Pancreas (tissue), 10 donors: ENCODE measurements around the gene MRPL33. TPM values are rescaled to one million over a fixed set of nuclear protein-coding genes. Genes with fewer than 3 reads are reported as not detected.

Experiments
- ATAC-seq, 4 donors: fragments of 200-7000 bp; cut with Tn5 transposase; one replicate each; pipeline versions ENCODE4 v1.8.0 to v1.9.1; 2020; ENCODE audit warnings: mild to moderate bottlenecking in 4 of 4, moderate library complexity in 4 of 4
- DNase-seq, 6 donors: peaks; one replicate each; pipeline ENCODE4 v3.0.0-alpha.2; 2020
- FAIRE-seq: peaks from 2 replicates; lab custom pipeline; 2012; peaks lifted over from hg19 to GRCh38; lab: Jason Lieb, UNC
- H3K27ac ChIP-seq, 4 donors: fragments of 200-600 bp; sonication (generic); 1 replicate in 3 of 4; 2 replicates in 1 of 4; pipeline versions ENCODE4 v1.5.0 to v1.8.0; 2020
- H3K27me3 ChIP-seq, 4 donors: fragments of 200-600 bp; one replicate each; pipeline ENCODE4 v1.8.0; 2021
- H3K36me3 ChIP-seq, 3 donors: fragments of 200-600 bp; sonication (generic) in 1 of 3; one replicate each; pipeline versions ENCODE4 v1.5.0 to v1.8.0; 2020 to 2021
- H3K4me1 ChIP-seq, 3 donors: fragments of 200-600 bp; one replicate each; pipeline ENCODE4 v1.8.0; 2021
- H3K4me3 ChIP-seq, 4 donors: fragments of 200-600 bp; sonication (generic) in 2 of 4; one replicate each; pipeline versions ENCODE4 v1.5.0 to v1.8.0; 2020 to 2021
- H3K9me3 ChIP-seq, 4 donors: fragments of 200-600 bp; one replicate each; pipeline ENCODE4 v1.8.0; 2021
- WGBS, 2 donors: extraction: QIAGEN DNeasy Blood & Tissue Kit; methylation state at CpG; one replicate each; pipeline ENCODE4 v1.1.7; 2013; 5-methylcytosine and 5-hydroxymethylcytosine counted together
- intact Hi-C, 3 donors: fragments of 100-400 bp; cut with DNase I; formaldehyde crosslinking; loops; one replicate each; pipeline versions ENCODE4 v1.11.1 to v1.14.2; 2022
- polyA plus RNA-seq, 2 donors: library from polyadenylated mRNA; stranded (reverse); fragments of 200-250 nt; gene quantifications; one replicate each; pipeline ENCODE4 v1.2.3, GENCODE V29; 2013
- total RNA-seq, 6 donors: library from RNA; stranded (reverse); fragmentation: NEBNext Ultra II Directional in 4 of 6; extraction: Animal tissue kit (Norgen Biotek cat#: 25700) in 4 of 6; gene quantifications; one replicate each; pipeline versions ENCODE4 v1.2.1 to v1.2.4, GENCODE V29; 2021 to 2023
- TF ChIP-seq, protein P1 (sequence below), 4 donors: fragments of 200-600 bp; sonication (generic) in 3 of 4; IDR thresholded peaks; one replicate each; pipeline versions ENCODE4 v1.5.0 to v1.8.0; 2021; ENCODE audit warnings: antibody characterized with exemption in 4 of 4
- donor health status: healthy with polysubstance abuse.
- donor health status: DM: no; HTN: no; CAD: no; lungs with moderate emphysema.
- donor health status: DM: no; HTN: no; CAD: no.
- donor health status: control.
- donor health status: control.
- donor health status: Bipolar disorder and iron deficiency.
- donor health status: DM: yes; HTN: yes; CAD: no.
- donor health status: DM: no; HTN: no; CAD: no.
- donor health status: DM: no; HTN: no; CAD: no.
- donor health status: DM: yes; HTN: yes; CAD: no.

Gene MRPL33
- total and polyA plus RNA-seq, 8 donors: 17.8 to 120 (median 27.7) TPM

DNA sequence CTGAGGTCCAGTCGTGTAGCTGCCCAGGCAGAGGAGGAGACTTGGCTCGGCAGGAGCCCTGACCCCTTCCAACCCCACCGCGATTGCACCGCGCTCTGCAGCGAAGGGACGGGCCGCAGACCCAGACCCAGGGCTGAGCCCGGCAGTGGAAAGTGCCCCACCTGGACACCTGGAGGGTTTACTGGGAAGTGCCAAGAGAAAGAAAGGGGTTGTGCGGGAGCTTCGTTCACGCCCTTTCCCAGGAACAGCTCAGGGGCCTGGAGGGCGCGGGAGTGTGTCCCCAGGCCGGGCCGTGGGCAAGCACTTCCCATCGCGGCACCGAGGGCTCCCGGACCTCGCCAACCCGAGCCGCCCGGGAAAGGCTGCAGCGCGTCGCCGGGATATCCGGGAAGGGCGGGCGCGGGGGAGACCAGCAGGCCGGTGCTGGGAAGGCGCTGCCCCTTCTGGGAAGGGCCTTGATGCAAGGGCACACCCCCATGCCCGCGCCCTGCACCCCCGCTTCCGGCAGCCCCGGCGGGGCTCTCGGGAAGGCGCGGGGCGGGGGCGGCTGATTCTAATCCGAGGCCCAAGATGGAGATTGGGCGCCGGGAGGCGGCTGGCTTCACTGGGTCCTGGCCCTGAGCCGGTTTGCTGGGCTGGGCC lies 36.1 kb upstream of the MRPL33 start:
- intact Hi-C loops: no loop called here
- H3K4me3 ChIP-seq: peak overlapping the region in 3 of 4 donors; percentile 16 to 48 (median 47)
- H3K36me3 ChIP-seq: no peaks in the 10 kb centered on the region
- H3K27ac ChIP-seq: peak overlapping the region; percentile 51 to 92 (median 76)
- no peak for FAIRE-seq
- peak; percentile 81 to 93 (median 86) for DNase-seq
- TF ChIP-seq, protein P1, sequence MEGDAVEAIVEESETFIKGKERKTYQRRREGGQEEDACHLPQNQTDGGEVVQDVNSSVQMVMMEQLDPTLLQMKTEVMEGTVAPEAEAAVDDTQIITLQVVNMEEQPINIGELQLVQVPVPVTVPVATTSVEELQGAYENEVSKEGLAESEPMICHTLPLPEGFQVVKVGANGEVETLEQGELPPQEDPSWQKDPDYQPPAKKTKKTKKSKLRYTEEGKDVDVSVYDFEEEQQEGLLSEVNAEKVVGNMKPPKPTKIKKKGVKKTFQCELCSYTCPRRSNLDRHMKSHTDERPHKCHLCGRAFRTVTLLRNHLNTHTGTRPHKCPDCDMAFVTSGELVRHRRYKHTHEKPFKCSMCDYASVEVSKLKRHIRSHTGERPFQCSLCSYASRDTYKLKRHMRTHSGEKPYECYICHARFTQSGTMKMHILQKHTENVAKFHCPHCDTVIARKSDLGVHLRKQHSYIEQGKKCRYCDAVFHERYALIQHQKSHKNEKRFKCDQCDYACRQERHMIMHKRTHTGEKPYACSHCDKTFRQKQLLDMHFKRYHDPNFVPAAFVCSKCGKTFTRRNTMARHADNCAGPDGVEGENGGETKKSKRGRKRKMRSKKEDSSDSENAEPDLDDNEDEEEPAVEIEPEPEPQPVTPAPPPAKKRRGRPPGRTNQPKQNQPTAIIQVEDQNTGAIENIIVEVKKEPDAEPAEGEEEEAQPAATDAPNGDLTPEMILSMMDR (IDR thresholded peaks at IDR 0.05): no peak
- H3K9me3 ChIP-seq: no peaks in the 10 kb centered on the region
- ATAC-seq: peak; percentile 91 to 96 (median 94)
- H3K27me3 ChIP-seq: no peaks in the 10 kb centered on the region
- whole genome bisulfite sequencing, 2 donors: 2 to 5% methylated on average over 26 to 51 of the region's 51 CpGs
- H3K4me1 ChIP-seq: peaks cover 4 to 45% (median 9%) of the 10 kb centered on the region in 3 donors

- intact Hi-C loops: no loop called here
- ATAC-seq (peak; percentile 1 to 28 (median 6)), FAIRE-seq (no peak), DNase-seq (peak in 1 of 6 donors; percentile 8)
- peak overlapping the region; percentile 51 to 92 (median 76) for H3K27ac ChIP-seq
- H3K4me3 ChIP-seq: peak overlapping the region in 2 of 4 donors; percentile 47 to 48
- no peaks in the 10 kb centered on the region for H3K9me3 ChIP-seq
- 86 to 88% methylated on average over 10 of the region's 10 CpGs for WGBS, 2 donors
- H3K27me3 ChIP-seq: no peaks in the 10 kb centered on the region
- TF ChIP-seq, protein P1 (IDR thresholded peaks at IDR 0.05): no peak
- H3K36me3 ChIP-seq: no peaks in the 10 kb centered on the region
- H3K4me1 ChIP-seq: peaks cover 0 to 36% (median 9%) of the 10 kb centered on the region in 3 donors
These were observed 35.3 kb upstream of the MRPL33 start for GRCh38 chr2:27736031-27736889.

DNA sequence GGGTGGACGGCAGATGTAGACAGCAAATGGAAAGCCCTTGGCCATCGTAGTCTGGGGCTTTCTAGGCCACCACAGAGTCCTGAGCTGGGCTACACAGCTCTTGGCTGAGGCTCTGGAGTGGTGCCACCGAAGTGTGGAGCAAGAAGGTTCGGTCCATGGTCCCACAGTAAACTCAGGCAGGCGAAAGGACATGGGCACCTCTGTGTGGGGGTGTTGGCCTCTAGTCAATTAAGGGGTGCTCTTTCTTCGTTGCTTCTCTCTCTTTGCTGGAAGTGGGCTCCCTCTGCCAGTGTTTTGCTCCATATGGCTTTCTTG lies 34.7 kb upstream of the MRPL33 start:
- Histone ChIP-seq H3K4me3 (no peak overlapping the region), H3K27ac (peak overlapping the region in 3 of 4 donors; percentile 67 to 92 (median 86)), H3K9me3 (no peaks in the 10 kb centered on the region), H3K27me3 (no peaks in the 10 kb centered on the region), H3K4me1 (peaks cover 0 to 35% (median 9%) of the 10 kb centered on the region in 3 donors), H3K36me3 (no peaks in the 10 kb centered on the region)
- FAIRE-seq (no peak), ATAC-seq (no peak), DNase-seq (no peak)
- intact Hi-C loops: no loop called here
- TF ChIP-seq, protein P1 (IDR thresholded peaks at IDR 0.05): no peak
- 98 to 99% methylated on average over 6 of the region's 6 CpGs for WGBS, 2 donors

- ATAC-seq: peak in 3 of 4 donors; percentile 7 to 58 (median 17)
- Histone ChIP-seq H3K27me3 (no peaks in the 10 kb centered on the region), H3K4me1 (peaks cover 0 to 35% (median 9%) of the 10 kb centered on the region in 3 donors), H3K9me3 (no peaks in the 10 kb centered on the region), H3K36me3 (no peaks in the 10 kb centered on the region), H3K27ac (peak overlapping the region in 2 of 4 donors; percentile 86 to 92), H3K4me3 (no peak overlapping the region)
- intact Hi-C loops: no loop called here
- TF ChIP-seq, protein P1 (IDR thresholded peaks at IDR 0.05): no peak
- no peak for DNase-seq
- 60% methylated on average over 7 of the region's 7 CpGs for WGBS, 2 donors
- no peak for FAIRE-seq
These were observed 33.7 kb upstream of the MRPL33 start for GRCh38 chr2:27737676-27738348.
